ENCODE data around the gene MYO1D.
"Not testable (repeated sequence)": the region's sequence is repeated elsewhere in the genome, so short reads cannot be mapped to it uniquely, and the experiment has no call there.

- TF ChIP-seq CTCF (IDR thresholded peaks at IDR 0.05; ENCODE audit: insufficient read depth, low read depth, low read length); EZH2 (IDR thresholded peaks at IDR 0.05; ENCODE audit: insufficient read depth, low read length): not testable (repeated sequence)
Measured at GRCh38 chr17:32821987-32822934, 54.7 kb downstream of the MYO1D start.
